GM10266 (cell line): ENCODE measurements around the gene FMN2.

ENCODE experiments used
- DNase-seq: peaks from one replicate; pipeline ENCODE4 v3.0.0; 2012; ENCODE audit errors: extremely low spot score
- TF ChIP-seq, protein P1 (sequence below): IDR thresholded peaks from 2 replicates; pipeline ENCODE4 v1.5.1; 2012; ENCODE audit warnings: mild to moderate bottlenecking, low read depth; ENCODE audit not compliant: control insufficient read depth, insufficient read depth; ENCODE audit errors: missing control alignments

The FMN2 gene

DNA sequence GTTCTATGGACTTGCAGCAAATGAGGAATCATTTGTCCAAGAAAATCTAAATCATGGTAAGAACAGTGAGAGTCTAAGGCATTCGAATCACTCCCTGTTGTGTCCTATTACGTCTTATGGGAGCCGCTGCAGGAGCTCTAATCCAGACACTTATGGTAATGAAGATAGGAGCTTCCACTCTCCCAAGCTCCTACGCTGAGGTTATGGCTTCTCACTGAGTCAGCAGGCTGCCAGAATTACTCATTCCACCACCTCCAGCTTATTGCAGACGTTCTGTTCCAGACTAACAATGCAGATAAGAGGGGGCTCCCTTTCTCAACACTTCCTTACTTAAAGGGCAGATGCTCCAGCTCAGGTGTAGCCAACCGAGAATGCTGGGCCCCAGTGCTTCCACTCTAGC, 307.7 kb downstream of the FMN2 start:
- TF ChIP-seq, protein P1, sequence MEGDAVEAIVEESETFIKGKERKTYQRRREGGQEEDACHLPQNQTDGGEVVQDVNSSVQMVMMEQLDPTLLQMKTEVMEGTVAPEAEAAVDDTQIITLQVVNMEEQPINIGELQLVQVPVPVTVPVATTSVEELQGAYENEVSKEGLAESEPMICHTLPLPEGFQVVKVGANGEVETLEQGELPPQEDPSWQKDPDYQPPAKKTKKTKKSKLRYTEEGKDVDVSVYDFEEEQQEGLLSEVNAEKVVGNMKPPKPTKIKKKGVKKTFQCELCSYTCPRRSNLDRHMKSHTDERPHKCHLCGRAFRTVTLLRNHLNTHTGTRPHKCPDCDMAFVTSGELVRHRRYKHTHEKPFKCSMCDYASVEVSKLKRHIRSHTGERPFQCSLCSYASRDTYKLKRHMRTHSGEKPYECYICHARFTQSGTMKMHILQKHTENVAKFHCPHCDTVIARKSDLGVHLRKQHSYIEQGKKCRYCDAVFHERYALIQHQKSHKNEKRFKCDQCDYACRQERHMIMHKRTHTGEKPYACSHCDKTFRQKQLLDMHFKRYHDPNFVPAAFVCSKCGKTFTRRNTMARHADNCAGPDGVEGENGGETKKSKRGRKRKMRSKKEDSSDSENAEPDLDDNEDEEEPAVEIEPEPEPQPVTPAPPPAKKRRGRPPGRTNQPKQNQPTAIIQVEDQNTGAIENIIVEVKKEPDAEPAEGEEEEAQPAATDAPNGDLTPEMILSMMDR: no peak
- no peak for DNase-seq

GRCh38 chr1:240401731-240402130, 310.0 kb downstream of the FMN2 start:
- no peak for DNase-seq

DNA sequence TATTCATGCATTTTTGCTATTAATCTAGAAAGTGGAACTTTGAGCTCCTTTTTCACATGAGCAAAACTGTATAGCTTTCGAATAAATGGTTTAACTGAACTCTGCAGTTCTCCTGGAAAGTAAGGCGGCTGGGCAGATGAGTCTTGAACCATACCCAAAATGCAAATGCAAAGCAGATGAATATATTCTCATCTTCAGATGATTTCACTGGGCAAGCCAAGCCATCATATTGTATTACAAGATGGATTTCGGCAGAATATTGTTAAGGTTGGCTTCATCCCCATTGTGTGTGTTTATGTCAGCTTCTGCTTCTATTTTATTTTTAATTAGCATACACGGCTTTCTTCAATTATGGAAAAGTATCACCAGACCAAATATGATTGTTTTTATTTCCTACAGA, 310.6 kb downstream of the FMN2 start:
- TF ChIP-seq, protein P1: no peak
- DNase-seq: no peak

More at GRCh38 chr1:240401731-240402130, 310.0 kb downstream of the FMN2 start:
- TF ChIP-seq, protein P1: no peak

- no peak for DNase-seq
- TF ChIP-seq, protein P1: no peak
These were observed 312.6 kb downstream of the FMN2 start for GRCh38 chr1:240404286-240404685.

GRCh38 chr1:240405751-240406150, 314.1 kb downstream of the FMN2 start:
- DNase-seq: no peak
- TF ChIP-seq, protein P1: no peak

- TF ChIP-seq, protein P1: no peak
- no peak for DNase-seq
These were observed 315.7 kb downstream of the FMN2 start for GRCh38 chr1:240407407-240407806.

DNA sequence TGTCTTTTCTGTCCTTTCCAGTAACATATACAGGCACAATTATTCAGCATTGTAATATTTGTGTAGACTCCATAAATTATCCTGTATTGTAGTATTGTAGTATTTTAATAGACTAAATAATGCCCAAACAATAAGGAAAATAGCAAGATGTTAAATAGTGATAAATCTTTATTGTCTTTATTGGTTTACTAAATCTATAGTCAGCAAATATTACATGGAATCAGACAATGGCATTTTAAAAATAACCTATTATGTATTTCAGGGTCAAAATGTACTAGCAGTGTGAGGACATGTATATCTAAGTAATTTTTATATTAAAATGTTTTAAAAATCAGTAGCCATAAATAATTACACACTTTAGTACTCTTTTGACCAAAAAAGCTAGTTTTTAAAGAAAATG, 317.9 kb downstream of the FMN2 start:
- DNase-seq: no peak
- TF ChIP-seq, protein P1: no peak

- TF ChIP-seq, protein P1: no peak
These were observed 322.0 kb downstream of the FMN2 start for GRCh38 chr1:240413732-240414131.

More at GRCh38 chr1:240413732-240414131, 322.0 kb downstream of the FMN2 start:
- DNase-seq: no peak
